Activated naive CD8-positive, alpha-beta T cell treated with anti-CD3 and anti-CD28 coated beads for 36 hours (primary cell): ENCODE measurements around the gene JUP. TPM values are rescaled to one million over a fixed set of nuclear protein-coding genes. Genes with fewer than 3 reads are reported as not detected.

Experiments
- DNase-seq: peaks from one replicate; pipeline ENCODE4 v3.0.0; 2021
- H3K27ac Mint-ChIP-seq: one replicate; pipeline ENCODE4 v1.8.0; 2022; ENCODE audit warnings: mild to moderate bottlenecking, moderate library complexity, mixed read lengths
- H3K27me3 Mint-ChIP-seq: one replicate; pipeline ENCODE4 v1.8.0; 2022; ENCODE audit warnings: mild to moderate bottlenecking, mixed read lengths
- H3K36me3 Mint-ChIP-seq: one replicate; pipeline ENCODE4 v1.8.0; 2021; ENCODE audit warnings: mild to moderate bottlenecking, mixed read lengths
- H3K4me1 Mint-ChIP-seq: one replicate; pipeline ENCODE4 v1.8.0; 2021; ENCODE audit warnings: mixed read lengths
- H3K4me3 Mint-ChIP-seq: one replicate; pipeline ENCODE4 v1.8.0; 2022; ENCODE audit warnings: mild to moderate bottlenecking, moderate library complexity, mixed read lengths
- H3K9me3 Mint-ChIP-seq: one replicate; pipeline ENCODE4 v1.8.0; 2022; ENCODE audit warnings: mixed read lengths
- total RNA-seq, 2 experiments: library from RNA; stranded (reverse); gene quantifications; one replicate each; pipeline ENCODE4 v1.2.3, GENCODE V29; 2021

Gene JUP
- total RNA-seq, 2 experiments from 2014 or later, result 2.7 to 3.7 TPM

- H3K36me3 Mint-ChIP-seq, result no peaks in the 10 kb centered on the region
- H3K4me3 Mint-ChIP-seq, result no peak overlapping the region
- peaks cover 4% of the 10 kb centered on the region for H3K4me1 Mint-ChIP-seq
- DNase-seq, result no peak
- H3K9me3 Mint-ChIP-seq, result no peaks in the 10 kb centered on the region
- H3K27me3 Mint-ChIP-seq, result peaks cover 11% of the 10 kb centered on the region
- no peak overlapping the region for H3K27ac Mint-ChIP-seq
These were observed 78.5 kb downstream of the JUP start for GRCh38 chr17:41707803-41708669.

- Mint-ChIP-seq H3K36me3 (no peaks in the 10 kb centered on the region), H3K27ac (no peak overlapping the region), H3K27me3 (peaks cover 3% of the 10 kb centered on the region), H3K4me1 (no peaks in the 10 kb centered on the region), H3K9me3 (no peaks in the 10 kb centered on the region), H3K4me3 (no peak overlapping the region)
- DNase-seq, result no peak
These were observed 81.1 kb downstream of the JUP start for GRCh38 chr17:41705271-41705991.

Other genes with a start within 250 kb of the JUP start
- not detected for gene KRT9, start 214.7 kb downstream of the JUP start, total RNA-seq
- not detected for gene KRT14, start 199.8 kb downstream of the JUP start, total RNA-seq
- not detected for gene KRT16, start 173.9 kb downstream of the JUP start, total RNA-seq
- gene KRT17, start 162.1 kb downstream of the JUP start, total RNA-seq, result not detected
- 1,000 to 10,000 TPM; 1,196 to 1,277 TPM for gene EIF1, start 97.8 kb downstream of the JUP start, total RNA-seq
- gene GAST, start 74.4 kb downstream of the JUP start, total RNA-seq, result not detected
- under 1 TPM in 1 of 2 experiments, not detected in 1; 0.08 TPM for gene HAP1, start 52.1 kb downstream of the JUP start, total RNA-seq
- gene P3H4, start 25.2 kb upstream of the JUP start, total RNA-seq, result 1 to 10 TPM; 1.5 to 1.8 TPM
- under 1 TPM; 0.48 to 0.89 TPM for gene FKBP10, start 26.3 kb upstream of the JUP start, total RNA-seq
- gene NT5C3B, start 49.5 kb upstream of the JUP start, total RNA-seq, result 10 to 100 TPM; 52.8 to 56.7 TPM
- gene KLHL10, start 51.1 kb upstream of the JUP start, total RNA-seq, result under 1 TPM; 0.19 to 0.30 TPM
- 10 to 100 TPM; 17.5 to 17.6 TPM for gene KLHL11, start 78.7 kb upstream of the JUP start, total RNA-seq
- gene ACLY, start 132.2 kb upstream of the JUP start, total RNA-seq, result 100 to 1,000 TPM; 197 to 202 TPM
- under 1 TPM; 0.58 to 0.84 TPM for gene ODAD4, start 143.9 kb upstream of the JUP start, total RNA-seq
- 10 to 100 TPM; 64.9 to 66.6 TPM for gene CNP, start 180.1 kb upstream of the JUP start, total RNA-seq
- 100 to 1,000 TPM; 103 to 106 TPM for gene DNAJC7, start 230.7 kb upstream of the JUP start, total RNA-seq
- gene NKIRAS2, start 233.4 kb upstream of the JUP start, total RNA-seq, result 10 to 100 TPM; 20.3 to 25.0 TPM